Measurements from ENCODE around the gene KRT17. TPM values are rescaled to one million over a fixed set of nuclear protein-coding genes. Genes with fewer than 3 reads are reported as not detected.
"Not testable (repeated sequence)": the region's sequence is repeated elsewhere in the genome, so short reads cannot be mapped to it uniquely, and the experiment has no call there.

The KRT17 gene
- total RNA-seq, 2 experiments from 2014 or later, result not detected

DNA sequence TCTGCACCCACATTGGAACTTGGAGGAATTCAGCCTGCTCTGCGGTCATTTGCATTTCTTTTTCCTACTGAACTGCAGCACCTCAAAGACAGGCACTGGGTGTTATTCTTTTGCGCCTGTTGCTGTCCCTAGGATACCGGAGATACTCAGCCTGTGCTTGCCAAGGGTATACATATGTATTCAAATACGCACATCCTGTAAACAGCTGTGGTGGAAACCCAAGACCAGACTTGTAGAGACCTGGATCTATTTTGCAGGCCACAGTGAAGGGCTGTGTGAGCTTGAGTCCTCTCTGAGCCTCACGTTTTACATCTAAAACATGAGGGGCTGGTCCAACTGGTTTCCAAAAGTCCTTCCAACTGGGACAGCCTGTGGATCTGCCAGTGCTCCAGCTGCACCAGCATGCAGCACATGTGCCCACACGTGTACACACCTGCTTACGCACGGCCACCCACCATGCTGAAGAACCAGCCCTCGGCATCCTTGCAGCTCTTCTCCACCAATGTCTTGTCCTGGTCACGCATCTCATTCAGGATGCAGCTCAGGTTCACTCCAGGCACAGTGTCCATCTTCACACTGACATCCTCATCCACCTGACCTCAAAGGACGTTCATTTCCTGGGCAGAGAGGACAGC lies 4.4 kb upstream of the KRT17 start:
- H3K27me3 Mint-ChIP-seq; H3K9me3 Mint-ChIP-seq; POLR2A ChIA-PET; H3K27ac Mint-ChIP-seq; H3K4me1 Mint-ChIP-seq; DNase-seq; H3K4me3 Mint-ChIP-seq; H3K36me3 Mint-ChIP-seq (ENCODE audit: low read depth): not testable (repeated sequence)
- CTCF ChIA-PET, result interaction anchor here (1.2 kb wide), 1 partner anchor 19 kb away, joined by 4 read pairs; no protein-coding TSS in a partner anchor

DNA sequence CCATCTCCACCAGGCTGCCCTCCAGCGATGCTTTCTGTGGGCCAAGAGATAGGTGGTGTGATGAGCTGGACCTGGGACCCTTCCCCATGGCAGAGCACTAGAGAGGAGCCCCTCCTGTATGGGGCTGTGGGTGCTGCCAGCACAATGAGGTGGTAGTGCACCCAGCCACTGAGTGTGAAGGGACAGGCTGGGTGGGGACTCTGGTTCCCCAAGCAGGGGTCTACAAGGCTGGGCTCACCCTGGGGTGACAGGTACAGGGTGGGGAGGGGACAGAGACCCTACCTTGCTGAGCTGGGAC lies 3.6 kb upstream of the KRT17 start:
- not testable (repeated sequence) for H3K4me1 Mint-ChIP-seq

DNA sequence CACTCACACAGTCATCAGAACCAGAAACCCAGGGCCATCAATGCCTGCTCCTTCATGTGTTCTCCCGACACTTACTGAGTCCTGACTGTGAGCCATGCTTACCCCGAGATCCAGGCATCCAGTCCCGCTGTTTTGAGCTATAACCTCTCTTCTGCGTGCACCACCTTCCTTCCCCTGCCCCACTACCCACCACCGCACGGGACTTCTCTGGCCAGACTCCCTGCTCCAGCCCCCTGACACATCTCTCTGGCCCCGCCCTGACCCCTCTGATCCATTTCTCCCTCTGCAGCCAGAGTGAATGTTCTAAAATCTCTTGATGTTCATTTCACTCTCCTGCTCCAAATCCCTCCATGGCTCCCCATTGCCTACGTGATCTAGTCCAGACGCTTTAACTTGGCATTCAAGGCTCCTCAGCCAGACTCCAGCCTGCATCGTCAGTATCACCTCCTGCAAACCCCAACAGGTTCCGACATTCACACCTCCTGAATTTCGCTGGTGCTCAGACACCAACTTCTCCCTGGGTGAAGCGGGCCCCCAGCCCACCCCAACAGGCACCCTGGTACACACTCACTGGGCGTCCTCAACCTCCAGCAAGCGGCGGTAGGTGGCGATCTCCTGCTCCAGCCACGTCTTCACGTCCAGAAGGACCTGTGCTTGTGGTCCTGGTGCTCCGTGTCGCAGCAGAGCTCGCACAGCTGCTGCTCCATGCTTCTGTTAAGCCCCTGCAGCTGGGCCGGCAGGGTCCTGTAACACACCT lies 3.1 kb upstream of the KRT17 start:
- H3K36me3 Mint-ChIP-seq (ENCODE audit: low read depth), result no peaks in the 10 kb centered on the region
- POLR2A ChIA-PET, result no interaction called here

More for the DNA sequence above, 3.6 kb upstream of the KRT17 start:
- POLR2A ChIA-PET; CTCF ChIA-PET; H3K4me3 Mint-ChIP-seq; H3K36me3 Mint-ChIP-seq (ENCODE audit: low read depth); H3K27me3 Mint-ChIP-seq; H3K9me3 Mint-ChIP-seq; H3K27ac Mint-ChIP-seq; DNase-seq: not testable (repeated sequence)

DNA sequence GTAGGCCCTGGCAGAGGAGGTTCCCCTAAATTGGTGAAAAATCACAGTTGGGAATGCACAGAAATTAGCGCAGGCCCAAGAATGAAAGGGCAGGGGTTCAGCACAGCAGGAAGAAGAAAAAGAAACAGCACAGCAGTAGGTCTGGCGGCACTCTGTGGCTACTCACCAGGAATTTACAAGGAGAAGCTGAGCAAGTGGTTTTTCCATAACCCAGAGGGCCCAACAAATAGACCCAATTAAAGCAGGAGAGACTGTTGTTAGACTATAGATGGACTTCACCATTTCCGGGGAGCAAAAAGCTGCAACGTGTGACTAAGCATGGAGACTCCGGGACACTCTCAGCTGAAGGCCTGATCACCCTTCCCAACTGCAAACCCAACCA lies 2.5 kb upstream of the KRT17 start:
- DNase-seq; CTCF ChIA-PET; H3K36me3 Mint-ChIP-seq (ENCODE audit: low read depth); H3K27me3 Mint-ChIP-seq; POLR2A ChIA-PET; H3K27ac Mint-ChIP-seq; H3K9me3 Mint-ChIP-seq; H3K4me1 Mint-ChIP-seq; H3K4me3 Mint-ChIP-seq: not testable (repeated sequence)

More for the DNA sequence above, 3.1 kb upstream of the KRT17 start:
- no peaks in the 10 kb centered on the region for H3K27me3 Mint-ChIP-seq
- no peak overlapping the region for H3K4me3 Mint-ChIP-seq
- CTCF ChIA-PET, result no interaction called here
- no peaks in the 10 kb centered on the region for H3K4me1 Mint-ChIP-seq
- no peak for DNase-seq
- H3K27ac Mint-ChIP-seq, result no peak overlapping the region
- no peaks in the 10 kb centered on the region for H3K9me3 Mint-ChIP-seq

DNA sequence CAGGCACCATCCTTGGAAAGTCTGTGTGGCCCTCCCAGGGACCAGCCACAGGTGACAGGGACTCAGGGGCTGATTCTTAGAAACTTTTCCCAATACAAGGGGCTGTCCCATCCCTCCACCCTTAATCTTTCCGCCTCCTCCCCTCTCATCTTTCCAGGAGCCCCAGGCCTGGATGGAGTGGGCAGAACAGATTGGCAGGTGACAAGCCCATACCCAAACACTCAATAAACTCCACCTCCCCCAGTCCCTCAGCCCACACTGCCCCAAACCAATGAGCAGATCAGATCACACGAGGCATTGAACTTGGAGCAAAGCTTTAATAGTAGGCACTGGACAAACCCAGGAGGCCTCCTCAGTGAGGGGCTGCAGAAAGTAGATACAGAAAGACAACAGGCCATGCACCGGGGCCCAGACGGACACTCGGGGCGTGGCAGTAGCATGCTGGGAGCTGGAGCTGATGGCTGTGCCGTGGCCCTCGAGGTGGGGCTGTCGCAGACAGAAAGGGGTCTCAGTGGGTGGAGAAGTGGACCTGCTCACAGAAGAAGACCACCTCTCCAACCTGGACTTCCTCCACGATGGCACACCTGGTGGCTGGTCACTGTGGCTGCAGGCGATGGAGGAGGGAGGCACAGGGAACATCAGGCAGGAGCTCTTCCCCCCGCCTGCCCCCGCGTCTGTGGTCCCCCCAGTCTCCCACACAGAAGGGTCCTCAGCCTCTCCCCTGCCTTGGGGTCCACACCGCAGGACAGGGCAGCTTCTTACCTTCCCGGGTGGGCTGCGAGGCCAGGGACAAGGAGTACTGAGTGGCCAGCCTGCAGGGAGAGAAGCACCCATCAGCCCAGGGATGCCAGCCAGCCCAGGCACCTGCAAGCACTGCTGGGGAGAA lies 1.9 kb upstream of the KRT17 start:
- H3K9me3 Mint-ChIP-seq; H3K4me1 Mint-ChIP-seq; H3K36me3 Mint-ChIP-seq (ENCODE audit: low read depth); H3K27ac Mint-ChIP-seq; H3K4me3 Mint-ChIP-seq; H3K27me3 Mint-ChIP-seq; POLR2A ChIA-PET; CTCF ChIA-PET; DNase-seq: not testable (repeated sequence)

DNA sequence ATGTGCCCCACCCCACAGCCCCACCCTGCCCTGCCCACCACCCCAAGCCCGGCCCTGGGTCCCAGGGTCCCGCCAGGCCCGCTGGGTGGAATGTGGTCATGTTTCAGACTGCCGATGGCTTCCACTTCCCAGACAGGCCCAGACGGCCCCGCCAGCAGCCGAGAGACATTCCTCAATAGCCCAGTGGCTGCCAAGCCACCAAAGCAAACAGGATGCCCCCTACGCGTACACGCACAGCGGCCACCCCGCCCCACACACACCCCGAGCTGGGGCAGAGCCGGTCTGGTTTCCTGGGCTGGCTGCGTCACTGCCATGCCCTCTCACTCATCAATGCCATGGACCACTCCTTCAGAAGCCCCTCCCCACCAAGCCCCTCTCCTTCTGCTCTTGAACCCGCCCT lies 1.2 kb upstream of the KRT17 start:
- Mint-ChIP-seq H3K27ac (no peak overlapping the region), H3K4me1 (no peaks in the 10 kb centered on the region), H3K4me3 (no peak overlapping the region), H3K9me3 (no peaks in the 10 kb centered on the region), H3K27me3 (no peaks in the 10 kb centered on the region), H3K36me3 (ENCODE audit: low read depth) (no peaks in the 10 kb centered on the region)
- ChIA-PET CTCF (no interaction called here), POLR2A (no interaction called here)
- DNase-seq, result no peak

DNA sequence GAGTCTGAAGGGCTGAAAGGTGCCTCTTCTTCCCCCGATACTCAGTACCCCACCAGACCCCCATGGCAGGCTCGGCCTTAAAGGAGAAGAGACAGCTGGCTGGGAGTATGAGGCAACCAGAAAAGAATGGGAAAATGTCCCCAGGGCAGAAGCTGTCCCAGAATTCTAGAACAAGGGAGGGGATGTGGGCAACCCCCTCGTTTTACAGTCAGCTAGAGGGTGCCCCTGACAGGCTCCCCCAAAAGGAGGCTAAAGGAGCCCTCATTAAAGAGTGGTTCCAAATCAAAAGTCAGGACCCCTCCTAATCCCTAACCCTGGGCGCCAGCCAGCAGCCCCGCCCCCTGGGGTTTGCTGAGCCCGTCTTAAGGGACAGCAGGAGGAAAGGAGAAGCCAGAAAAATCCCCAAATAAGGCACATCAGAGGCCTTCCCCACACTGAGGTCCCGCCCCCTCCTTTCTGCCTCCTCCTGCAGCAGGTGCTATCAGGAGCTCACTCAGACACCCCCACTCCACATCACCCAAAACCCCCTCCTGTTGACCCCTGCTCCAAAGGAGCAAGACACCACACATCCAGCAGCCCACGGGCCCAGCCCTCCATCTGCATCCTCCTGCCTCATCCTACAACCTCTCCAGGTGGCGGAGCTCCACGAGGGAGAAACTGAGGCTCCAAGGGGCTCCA lies 1.1 kb downstream of the KRT17 start:
- DNase-seq; POLR2A ChIA-PET; H3K27me3 Mint-ChIP-seq; H3K4me3 Mint-ChIP-seq; H3K36me3 Mint-ChIP-seq (ENCODE audit: low read depth); H3K9me3 Mint-ChIP-seq; H3K27ac Mint-ChIP-seq; H3K4me1 Mint-ChIP-seq: not testable (repeated sequence)
- CTCF ChIA-PET, result interaction anchor here (0.6 to 1.3 kb wide), 2 partner anchors 74 kb away, joined by 3 to 5 read pairs; no protein-coding TSS in a partner anchor

DNA sequence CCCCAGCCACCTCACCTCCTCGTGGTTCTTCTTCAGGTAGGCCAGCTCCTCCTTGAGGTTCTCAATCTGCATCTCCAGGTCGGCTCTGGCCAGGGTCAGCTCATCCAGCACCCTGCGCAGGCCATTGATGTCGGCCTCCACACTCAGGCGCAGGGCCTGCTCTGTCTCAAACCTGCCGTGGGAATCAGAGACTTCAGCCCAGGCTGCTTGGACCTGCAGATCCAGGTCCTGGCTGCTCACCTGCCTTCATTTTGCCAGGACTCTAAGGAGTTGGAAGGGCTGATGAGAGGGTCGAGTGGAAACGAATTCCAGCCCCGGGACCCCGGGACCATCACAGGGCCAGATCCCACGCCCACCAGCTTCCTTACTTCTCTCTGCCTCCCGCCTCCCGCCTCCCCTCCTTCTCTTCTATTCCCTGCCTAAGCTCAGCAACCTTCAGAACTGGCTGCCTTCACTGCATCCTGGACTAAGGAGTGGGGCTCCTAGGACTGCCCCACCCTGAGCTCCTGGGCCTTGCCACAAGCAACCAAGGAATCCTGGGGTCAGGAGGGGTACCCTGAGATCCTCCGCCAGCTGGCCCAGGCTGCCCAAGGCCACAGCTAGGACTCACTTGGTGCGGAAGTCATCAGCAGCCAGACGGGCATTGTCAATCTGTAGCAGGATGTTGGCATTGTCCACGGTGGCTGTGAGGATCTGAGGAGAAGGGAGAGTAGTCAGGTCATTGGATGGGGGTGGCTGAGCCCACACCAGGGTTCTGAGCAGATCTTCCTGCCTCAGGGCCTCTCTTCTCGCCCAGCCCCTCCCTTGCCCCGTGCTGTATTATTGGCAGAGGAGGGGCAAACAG lies 1.8 kb downstream of the KRT17 start:
- H3K9me3 Mint-ChIP-seq; H3K4me1 Mint-ChIP-seq; H3K27me3 Mint-ChIP-seq; DNase-seq; POLR2A ChIA-PET; H3K27ac Mint-ChIP-seq; H3K4me3 Mint-ChIP-seq; H3K36me3 Mint-ChIP-seq (ENCODE audit: low read depth): not testable (repeated sequence)
- CTCF ChIA-PET, result interaction anchor here (1.3 kb wide), 1 partner anchor 73 kb away, joined by 5 read pairs; no protein-coding TSS in a partner anchor

DNA sequence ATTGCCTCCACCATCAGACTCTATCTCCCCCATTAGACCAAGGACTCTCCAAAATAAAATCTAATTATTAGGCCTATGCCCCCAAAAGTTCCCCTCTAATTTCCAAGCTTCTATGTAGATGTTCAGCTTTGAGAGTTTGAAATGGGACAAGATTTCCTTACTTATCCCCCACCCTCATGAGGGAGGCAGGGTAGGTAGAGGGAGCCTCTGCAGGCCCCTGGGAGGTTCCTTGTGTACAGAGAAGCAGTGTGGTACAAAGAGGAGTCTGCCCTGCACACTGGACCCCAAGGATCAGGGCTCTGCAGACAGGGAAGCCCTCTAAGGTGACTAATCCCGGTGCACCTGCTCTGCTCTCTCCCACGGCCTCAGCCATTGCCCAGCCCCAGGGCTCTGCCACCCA lies 2.5 kb downstream of the KRT17 start:
- Mint-ChIP-seq H3K36me3 (ENCODE audit: low read depth) (no peaks in the 10 kb centered on the region), H3K4me1 (no peaks in the 10 kb centered on the region), H3K27ac (no peak overlapping the region), H3K4me3 (no peak overlapping the region), H3K9me3 (no peaks in the 10 kb centered on the region), H3K27me3 (no peaks in the 10 kb centered on the region)
- ChIA-PET CTCF (interaction anchor here (1.3 kb wide), 1 partner anchor 73 kb away, joined by 5 read pairs; no protein-coding TSS in a partner anchor), POLR2A (no interaction called here)
- no peak for DNase-seq

DNA sequence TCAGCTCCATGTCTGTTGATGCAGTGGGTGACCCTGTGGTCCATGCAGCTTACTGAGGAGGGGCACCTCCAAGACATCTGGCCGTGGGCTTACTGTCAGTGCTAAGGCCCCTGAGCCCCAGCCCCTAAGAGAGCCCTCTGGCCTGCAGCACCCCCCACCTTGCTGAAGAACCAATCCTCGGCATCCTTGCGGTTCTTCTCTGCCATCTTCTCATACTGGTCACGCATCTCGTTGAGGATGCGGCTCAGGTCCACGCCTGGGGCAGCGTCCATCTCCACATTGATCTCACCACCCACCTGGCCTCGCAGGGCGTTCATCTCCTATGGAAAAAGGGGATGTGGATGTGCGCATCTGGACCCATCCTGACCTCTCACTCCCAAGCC lies 2.9 kb downstream of the KRT17 start:
- H3K4me1 Mint-ChIP-seq; DNase-seq; POLR2A ChIA-PET; H3K9me3 Mint-ChIP-seq; H3K27me3 Mint-ChIP-seq; H3K27ac Mint-ChIP-seq; H3K36me3 Mint-ChIP-seq (ENCODE audit: low read depth); H3K4me3 Mint-ChIP-seq: not testable (repeated sequence)
- CTCF ChIA-PET, result interaction anchor here (0.9 kb wide), 1 partner anchor 41 kb away, joined by 3 read pairs; no protein-coding TSS in a partner anchor

DNA sequence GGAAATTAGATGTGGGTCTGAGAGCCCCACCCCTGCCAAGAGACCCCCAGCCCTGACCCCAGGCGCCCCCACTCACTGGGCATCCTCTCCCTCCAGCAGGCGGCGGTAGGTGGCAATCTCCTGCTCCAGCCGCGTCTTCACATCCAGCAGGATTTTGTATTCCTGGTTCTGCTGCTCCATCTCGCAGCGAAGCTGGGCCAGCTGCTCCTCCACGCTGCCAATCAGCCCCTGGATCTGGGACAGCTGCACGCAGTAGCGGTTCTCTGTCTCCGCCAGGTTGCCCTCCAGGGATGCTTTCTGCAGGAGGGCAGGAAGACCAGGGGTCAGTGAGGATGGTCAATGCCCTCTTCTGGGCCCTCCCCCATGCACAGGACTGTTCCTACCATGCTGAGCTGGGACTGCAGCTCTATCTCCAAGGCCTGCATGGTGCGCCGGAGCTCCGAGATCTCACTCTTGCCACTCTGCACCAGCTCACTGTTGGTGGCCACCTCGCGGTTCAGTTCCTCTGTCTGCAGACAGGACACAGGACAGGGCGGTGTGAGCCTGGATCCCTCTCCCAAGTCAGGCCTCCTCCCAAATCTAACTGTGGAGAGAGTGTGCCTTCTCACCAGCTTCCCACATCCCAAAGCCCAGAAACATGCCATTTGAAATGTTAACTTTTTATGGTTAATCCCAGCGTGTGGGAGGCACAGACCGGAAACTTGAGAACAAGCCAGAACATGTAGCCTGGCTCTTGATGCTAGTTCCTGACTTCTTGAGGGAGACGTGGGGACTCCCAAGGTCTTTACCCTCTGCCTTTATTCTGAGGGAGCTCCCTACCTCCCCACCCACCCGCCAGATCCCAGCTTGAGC lies 3.6 kb downstream of the KRT17 start:
- Mint-ChIP-seq H3K4me1 (no peaks in the 10 kb centered on the region), H3K4me3 (no peak overlapping the region), H3K9me3 (no peaks in the 10 kb centered on the region), H3K27me3 (no peaks in the 10 kb centered on the region), H3K36me3 (ENCODE audit: low read depth) (no peaks in the 10 kb centered on the region), H3K27ac (no peak overlapping the region)
- no peak for DNase-seq
- POLR2A ChIA-PET, result no interaction called here
- CTCF ChIA-PET, result interaction anchor here (0.8 to 0.9 kb wide), 2 partner anchors 28 to 42 kb away, joined by 3 read pairs; no protein-coding TSS in a partner anchor
